SKM-1 treated with dmso at 0.1 percent for 144 hours (cell line): ENCODE data around the gene SH3BP5.

ENCODE experiments used
- DNase-seq: peaks from one replicate; lab custom pipeline; 2025; ENCODE audit not compliant: unreplicated experiment; lab: John Stamatoyannopoulos, UW

SH3BP5 gene

GRCh38 chr3:15300323-15301078 lies 31.9 kb downstream of the SH3BP5 start:
- peak; percentile 12 for DNase-seq

GRCh38 chr3:15299036-15299435 lies 33.4 kb downstream of the SH3BP5 start:
- DNase-seq: no peak

- no peak for DNase-seq
Measured at GRCh38 chr3:15298504-15298903, 33.9 kb downstream of the SH3BP5 start.

- no peak for DNase-seq
Measured at GRCh38 chr3:15297608-15298350, 34.6 kb downstream of the SH3BP5 start.

GRCh38 chr3:15295506-15295905 lies 36.9 kb downstream of the SH3BP5 start:
- peak; percentile 95 for DNase-seq

- peak; percentile 31 for DNase-seq
Measured at GRCh38 chr3:15294929-15295328, 37.5 kb downstream of the SH3BP5 start.

- no peak for DNase-seq
Measured at GRCh38 chr3:15292765-15293522, 39.4 kb downstream of the SH3BP5 start.

- peak; percentile 71 for DNase-seq
Measured at GRCh38 chr3:15291589-15292541, 40.5 kb downstream of the SH3BP5 start.

- no peak for DNase-seq
Measured at GRCh38 chr3:15290736-15291135, 41.6 kb downstream of the SH3BP5 start.

- DNase-seq: no peak
Measured at GRCh38 chr3:15289661-15290060, 42.7 kb downstream of the SH3BP5 start.

GRCh38 chr3:15288331-15289035 lies 43.9 kb downstream of the SH3BP5 start:
- DNase-seq: no peak

- DNase-seq: peak; percentile 68
Measured at GRCh38 chr3:15287565-15288330, 44.6 kb downstream of the SH3BP5 start.

- no peak for DNase-seq
Measured at GRCh38 chr3:15286022-15286421, 46.4 kb downstream of the SH3BP5 start.

- DNase-seq: no peak
Measured at GRCh38 chr3:15284121-15284889, 48.1 kb downstream of the SH3BP5 start.

- DNase-seq: no peak
Measured at GRCh38 chr3:15283702-15284101, 48.7 kb downstream of the SH3BP5 start.

- no peak for DNase-seq
Measured at GRCh38 chr3:15281817-15282216, 50.6 kb downstream of the SH3BP5 start.

- no peak for DNase-seq
Measured at GRCh38 chr3:15280853-15281532, 51.4 kb downstream of the SH3BP5 start.
